Heart left ventricle (tissue), 13 donors: Measurements from ENCODE around the gene ALPK3.

Experiments
- POLR2A ChIP-seq, 2 donors: fragments of 450-650 bp; IDR thresholded peaks; one replicate each; pipeline ENCODE4 v1.6.1; 2017; ENCODE audit warnings: antibody characterized with exemption in 2 of 2, mild to moderate bottlenecking in 2 of 2, moderate library complexity in 2 of 2
- TF ChIP-seq, protein P1 (sequence below), 12 donors: fragments of 200-600 bp; sonication (generic) in 4 of 12; IDR thresholded peaks; one replicate each; pipeline versions ENCODE4 v1.5.0 to v1.8.0; 2018 to 2022; ENCODE audit warnings: antibody characterized with exemption in 12 of 12, mild to moderate bottlenecking in 5 of 12
- donor health status: ischemic (EF 13 %, LVEDD 7.1; RV severe dilation, severe dysfunction).
- donor health status: DM: no; HTN: yes; CAD: no.
- donor health status: DM: no; HTN: no; CAD: no.
- donor health status: ischemic (EF 25% LVEDD 6.9; RV normal size, moderate dysfunction).
- donor health status: ischemic (EF 25% LVEDD 5.7; RV mildly dilated, moderate dysfunction).
- donor health status: ischemic (EF 35%, LVEDD 5.7; RV mildly dilated, moderate dysfunction).
- donor health status: nonischemic (EF 11% LVEDD 7.7; RV severe dilation, severe dysfunction).
- donor health status: DM: yes; HTN: yes; CAD: no.
- donor health status: PGD.
- donor health status: ischemic (EF 29% LVEDD 5.4; RV normal size, mild dysfunction).
- donor health status: nonischemic (EF 23%, LVEDD 6.1; RV moderate dilation, normal function).

DNA sequence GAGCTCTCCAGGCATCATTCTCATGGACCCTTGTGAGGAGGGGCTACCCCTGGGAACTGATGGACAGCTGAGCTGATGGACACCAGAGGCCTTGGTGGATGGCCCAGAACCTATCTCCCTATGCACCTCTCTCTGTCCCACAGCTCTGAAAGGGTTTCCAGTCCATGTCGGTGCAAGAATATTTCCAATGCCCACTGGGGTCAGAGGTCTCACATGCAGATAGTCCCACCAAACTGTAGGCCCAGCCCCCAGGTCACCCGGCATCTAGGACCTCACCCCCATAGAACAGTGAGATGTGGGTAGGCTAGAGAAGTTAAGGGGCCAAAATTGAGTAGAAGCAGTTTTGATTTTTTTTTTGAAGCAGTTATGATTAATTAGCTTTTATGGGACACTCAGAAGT, 2.6 kb downstream of the ALPK3 start:
- TF ChIP-seq, protein P1, sequence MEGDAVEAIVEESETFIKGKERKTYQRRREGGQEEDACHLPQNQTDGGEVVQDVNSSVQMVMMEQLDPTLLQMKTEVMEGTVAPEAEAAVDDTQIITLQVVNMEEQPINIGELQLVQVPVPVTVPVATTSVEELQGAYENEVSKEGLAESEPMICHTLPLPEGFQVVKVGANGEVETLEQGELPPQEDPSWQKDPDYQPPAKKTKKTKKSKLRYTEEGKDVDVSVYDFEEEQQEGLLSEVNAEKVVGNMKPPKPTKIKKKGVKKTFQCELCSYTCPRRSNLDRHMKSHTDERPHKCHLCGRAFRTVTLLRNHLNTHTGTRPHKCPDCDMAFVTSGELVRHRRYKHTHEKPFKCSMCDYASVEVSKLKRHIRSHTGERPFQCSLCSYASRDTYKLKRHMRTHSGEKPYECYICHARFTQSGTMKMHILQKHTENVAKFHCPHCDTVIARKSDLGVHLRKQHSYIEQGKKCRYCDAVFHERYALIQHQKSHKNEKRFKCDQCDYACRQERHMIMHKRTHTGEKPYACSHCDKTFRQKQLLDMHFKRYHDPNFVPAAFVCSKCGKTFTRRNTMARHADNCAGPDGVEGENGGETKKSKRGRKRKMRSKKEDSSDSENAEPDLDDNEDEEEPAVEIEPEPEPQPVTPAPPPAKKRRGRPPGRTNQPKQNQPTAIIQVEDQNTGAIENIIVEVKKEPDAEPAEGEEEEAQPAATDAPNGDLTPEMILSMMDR (IDR thresholded peaks at IDR 0.05) = no peak
- no peak for TF ChIP-seq POLR2A (IDR thresholded peaks at IDR 0.05)
